ENCODE measurements around the gene HIPK3. TPM values are rescaled to one million over a fixed set of nuclear protein-coding genes. Genes with fewer than 3 reads are reported as not detected.

HIPK3 gene
- 228 TPM for total RNA-seq

GRCh38 chr11:33257160-33257896, at the start of gene HIPK3:
Gene HIPK3 (plus strand): TSS chr11:33257381.

GRCh38 chr11:33375688-33376311, 118.6 kb downstream of the HIPK3 start, which contains the start of gene KIAA1549L:
Gene KIAA1549L (plus strand): TSS chr11:33376108.

Other genes with a start within 250 kb of the HIPK3 start
- gene DEPDC7, start 241.5 kb upstream of the HIPK3 start, total RNA-seq: 3.0 TPM
- 32.1 TPM for gene TCP11L1, start 217.8 kb upstream of the HIPK3 start, total RNA-seq
- 76.1 TPM for gene CSTF3, start 95.9 kb upstream of the HIPK3 start, total RNA-seq
- gene KIAA1549L, start 118.7 kb downstream of the HIPK3 start, total RNA-seq: 47.1 TPM